Hematopoietic multipotent progenitor cell treated with erythropoietin and hydrocortisone succinate and interleukin-3 and kit ligand, for 17 days (in vitro differentiated cells): Measurements from ENCODE around the gene GPR15.

Experiments
- DNase-seq: peaks from one replicate; pipeline ENCODE4 v3.0.0-alpha.2; 2015; ENCODE audit warnings: low spot score

The GPR15 gene

GRCh38 chr3:98530676-98531075 is 1.1 kb upstream of the GPR15 start:
- DNase-seq, result no peak

DNA sequence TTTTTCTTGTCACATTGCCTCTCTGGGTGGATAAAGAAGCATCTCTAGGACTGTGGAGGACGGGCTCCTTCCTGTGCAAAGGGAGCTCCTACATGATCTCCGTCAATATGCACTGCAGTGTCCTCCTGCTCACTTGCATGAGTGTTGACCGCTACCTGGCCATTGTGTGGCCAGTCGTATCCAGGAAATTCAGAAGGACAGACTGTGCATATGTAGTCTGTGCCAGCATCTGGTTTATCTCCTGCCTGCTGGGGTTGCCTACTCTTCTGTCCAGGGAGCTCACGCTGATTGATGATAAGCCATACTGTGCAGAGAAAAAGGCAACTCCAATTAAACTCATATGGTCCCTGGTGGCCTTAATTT is 478 bp downstream of the GPR15 start:
- DNase-seq, result no peak

DNA sequence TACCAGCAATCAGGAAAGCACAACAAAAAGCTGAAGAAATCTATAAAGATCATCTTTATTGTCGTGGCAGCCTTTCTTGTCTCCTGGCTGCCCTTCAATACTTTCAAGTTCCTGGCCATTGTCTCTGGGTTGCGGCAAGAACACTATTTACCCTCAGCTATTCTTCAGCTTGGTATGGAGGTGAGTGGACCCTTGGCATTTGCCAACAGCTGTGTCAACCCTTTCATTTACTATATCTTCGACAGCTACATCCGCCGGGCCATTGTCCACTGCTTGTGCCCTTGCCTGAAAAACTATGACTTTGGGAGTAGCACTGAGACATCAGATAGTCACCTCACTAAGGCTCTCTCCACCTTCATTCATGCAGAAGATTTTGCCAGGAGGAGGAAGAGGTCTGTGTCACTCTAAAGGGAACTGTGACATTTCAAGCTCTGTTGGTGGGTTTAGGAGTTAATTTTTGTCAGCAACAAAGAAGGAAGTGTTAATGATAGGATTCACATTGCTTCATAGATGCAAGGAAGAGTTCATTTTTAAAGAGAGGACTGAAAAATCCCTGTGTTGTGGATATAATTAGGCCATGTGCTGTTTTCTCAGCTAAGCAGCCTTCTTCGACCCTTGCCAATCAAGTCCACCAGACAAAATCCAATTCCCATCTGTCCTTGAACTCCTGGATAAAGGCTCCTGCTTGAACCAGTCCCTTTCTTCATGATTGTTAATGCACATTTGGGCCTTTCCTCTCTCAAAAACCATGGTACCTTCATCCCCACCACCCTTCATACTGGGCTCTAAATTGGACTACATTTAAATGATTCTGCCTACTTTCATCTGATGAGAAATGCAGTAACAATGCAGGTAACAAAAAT is 1.2 kb downstream of the GPR15 start:
- DNase-seq, result no peak

DNA sequence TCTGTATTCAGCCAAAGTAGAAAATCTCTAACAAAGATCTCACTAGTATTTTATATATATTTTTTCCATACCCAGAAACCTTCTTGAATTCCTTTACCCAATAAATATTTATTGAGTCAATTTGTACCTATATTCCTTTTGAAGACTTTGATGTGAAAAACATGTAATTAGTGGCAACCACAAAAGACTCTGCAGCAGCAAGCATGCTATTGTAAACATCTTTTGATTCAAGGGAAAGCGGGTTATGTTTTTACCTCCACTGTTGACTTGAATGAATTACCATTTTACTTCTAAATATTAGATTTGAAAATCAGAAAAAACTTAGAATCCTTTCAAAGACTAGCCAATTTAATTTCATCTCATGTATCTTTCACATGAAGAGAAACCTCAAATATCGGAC is 2.4 kb downstream of the GPR15 start:
- DNase-seq, result no peak

GRCh38 chr3:98534734-98535133 is 3.0 kb downstream of the GPR15 start:
- no peak for DNase-seq

DNA sequence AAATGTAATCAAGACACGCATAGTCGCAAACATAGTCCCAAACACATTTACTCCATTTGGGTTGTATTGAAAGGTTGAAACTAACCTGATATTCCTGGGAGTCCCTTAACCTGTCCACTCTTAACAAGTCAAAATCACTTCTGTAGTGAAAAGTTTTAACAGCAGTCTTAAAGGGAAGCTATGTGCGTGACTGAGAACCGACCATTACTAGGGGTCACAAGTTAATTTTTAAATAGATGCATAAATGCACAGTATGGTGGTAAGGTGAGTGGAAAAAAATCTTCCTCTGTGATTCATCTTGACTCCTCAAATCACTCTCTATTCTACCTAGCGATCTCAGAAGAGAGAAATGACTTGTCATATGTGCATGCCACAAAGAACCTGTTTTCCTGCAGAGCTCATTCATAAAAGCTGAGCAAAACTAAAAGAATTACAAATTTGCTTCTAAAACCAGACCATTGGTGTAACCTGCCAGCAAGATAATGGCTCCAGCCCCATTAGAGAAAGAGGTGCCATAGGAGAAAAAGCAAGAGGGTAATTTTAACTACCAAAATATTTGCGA is 4.8 kb downstream of the GPR15 start:
- no peak for DNase-seq

DNA sequence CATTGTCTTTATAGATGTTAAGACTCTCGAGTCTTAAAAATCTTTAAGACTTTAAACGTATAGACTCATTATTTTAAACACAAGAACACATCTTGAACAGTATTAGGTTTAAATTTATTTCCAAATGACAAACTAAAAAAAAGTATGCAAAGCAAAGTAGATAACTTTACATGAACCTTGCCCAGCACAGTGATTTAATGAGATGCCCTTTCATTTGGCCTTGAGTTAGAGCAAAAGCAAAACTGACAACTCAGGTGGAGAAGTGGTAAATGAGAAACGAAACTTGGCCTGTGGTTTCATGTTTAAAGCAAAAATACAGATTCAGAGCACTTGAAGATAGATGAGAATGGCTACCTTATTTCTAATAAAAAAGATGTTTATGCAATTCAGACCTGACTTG is 8.6 kb downstream of the GPR15 start:
- no peak for DNase-seq

DNA sequence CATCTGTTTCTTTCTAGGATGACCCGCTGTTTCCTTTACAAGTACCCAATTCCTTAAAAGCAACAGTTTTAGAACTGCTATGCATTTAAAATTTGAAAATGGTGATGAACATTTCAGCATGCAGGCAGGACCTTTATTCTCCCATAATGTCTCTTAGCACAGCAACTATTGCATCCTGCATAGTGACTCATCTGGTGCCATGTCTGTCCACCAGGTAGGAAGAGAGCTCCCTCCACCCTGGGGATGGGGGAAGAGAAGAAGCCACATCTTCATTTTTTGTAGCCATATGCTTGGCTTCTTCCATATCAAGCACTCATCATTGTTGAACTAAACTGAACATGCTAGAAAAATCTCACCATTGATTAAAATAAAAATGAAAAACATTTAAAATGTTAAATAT is 9.9 kb downstream of the GPR15 start:
- DNase-seq, result no peak

- no peak for DNase-seq
Measured at GRCh38 chr3:98542623-98543022, 10.8 kb downstream of the GPR15 start.

DNA sequence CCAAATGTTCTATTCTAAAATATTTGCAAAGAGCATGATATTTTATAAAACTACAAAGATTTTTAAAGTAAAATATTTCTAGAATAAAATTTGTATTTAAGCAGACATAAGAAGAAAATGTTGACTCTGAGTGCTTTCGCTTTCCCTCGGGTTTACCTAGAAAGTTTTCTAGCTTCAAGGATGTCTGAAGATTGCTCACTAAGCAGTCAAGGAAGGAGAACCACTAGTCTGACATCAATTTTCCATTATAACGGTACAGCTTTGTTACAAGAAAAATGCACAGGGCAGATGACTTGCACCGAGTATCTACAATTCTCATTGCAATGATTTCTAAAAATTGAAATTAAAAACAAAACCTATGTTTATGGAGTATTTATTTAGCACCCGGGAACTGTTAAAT is 14.2 kb downstream of the GPR15 start:
- no peak for DNase-seq

GRCh38 chr3:98548544-98548943 is 16.8 kb downstream of the GPR15 start:
- DNase-seq, result no peak

DNA sequence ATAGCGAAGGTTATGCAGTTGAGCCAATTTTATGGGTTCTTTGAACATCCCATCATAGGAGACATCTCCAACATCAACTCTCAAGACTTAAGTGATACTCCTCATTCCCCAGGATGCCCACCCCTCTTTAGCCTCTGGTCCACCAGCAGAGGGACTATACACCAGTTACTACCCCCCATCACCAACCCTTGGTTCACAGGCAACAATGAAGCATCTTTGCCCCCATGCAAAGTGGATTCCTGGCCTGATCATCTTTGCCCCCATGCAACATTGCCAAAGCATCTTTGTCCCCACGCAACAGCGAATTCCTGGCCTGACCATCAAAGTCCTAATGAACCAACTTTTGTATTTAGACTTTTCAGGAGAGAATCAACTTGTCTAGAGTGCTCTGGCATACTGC is 19.1 kb downstream of the GPR15 start:
- DNase-seq, result no peak

- no peak for DNase-seq
Measured at GRCh38 chr3:98551236-98551635, 19.5 kb downstream of the GPR15 start.

- DNase-seq, result peak; percentile 22
Measured at GRCh38 chr3:98551754-98552153, 20.0 kb downstream of the GPR15 start.

DNA sequence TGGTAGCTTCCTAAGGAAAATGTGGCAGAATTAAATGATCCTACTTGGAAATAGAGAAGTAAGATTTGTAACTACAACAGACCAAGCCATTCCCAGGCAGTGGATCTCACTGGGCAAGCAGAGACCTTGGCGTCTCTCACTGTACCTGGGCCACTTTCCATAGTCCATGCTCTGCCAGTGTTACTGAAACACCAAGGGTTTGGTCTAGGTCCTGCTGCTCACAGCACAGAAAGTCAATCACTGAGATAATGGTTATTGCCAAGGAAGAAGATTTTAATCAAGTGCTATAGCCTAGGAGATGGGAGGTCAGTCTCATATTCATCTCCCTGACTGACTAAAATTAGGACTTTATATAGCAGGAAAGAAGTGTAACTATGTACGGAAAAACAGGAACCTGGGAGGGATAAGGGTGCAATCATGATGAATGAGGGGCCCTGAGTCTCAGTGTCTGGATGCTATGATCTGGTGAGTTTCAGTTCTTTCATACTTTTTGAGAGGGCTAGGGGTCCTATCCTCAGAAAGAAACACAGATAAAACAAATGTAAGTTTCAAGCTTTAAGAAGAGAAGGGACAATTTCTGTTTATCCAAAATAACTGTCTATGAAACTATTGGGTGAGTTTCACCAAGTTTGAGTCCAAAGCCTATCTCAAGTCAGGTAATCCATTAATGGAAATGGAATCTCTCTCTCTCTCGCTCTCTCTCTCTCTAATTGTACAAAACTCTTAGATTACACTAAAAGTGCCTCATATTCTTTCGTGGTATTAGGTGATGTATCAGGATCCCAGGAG is 20.6 kb downstream of the GPR15 start:
- DNase-seq, result no peak

- DNase-seq, result no peak
Measured at GRCh38 chr3:98553021-98553563, 21.3 kb downstream of the GPR15 start.

DNA sequence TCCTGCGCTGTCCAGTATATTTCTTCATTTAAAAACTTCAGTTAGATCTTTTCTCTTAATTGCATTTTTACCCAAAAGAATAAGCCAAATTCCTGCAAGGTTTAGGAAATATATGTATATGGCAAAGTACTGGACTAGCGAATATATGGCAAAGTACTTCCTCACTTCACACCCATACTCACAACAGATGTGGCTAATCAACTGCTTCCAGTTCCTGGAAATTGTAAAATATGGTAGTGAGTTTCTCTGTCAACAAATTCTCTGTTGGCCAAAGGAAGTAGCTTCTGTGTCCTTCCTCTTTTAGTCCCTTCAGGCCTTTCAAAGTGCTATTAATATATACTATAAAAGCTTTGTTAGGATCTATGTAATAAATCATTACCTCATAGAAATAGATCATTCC is 22.0 kb downstream of the GPR15 start:
- DNase-seq, result no peak

- DNase-seq, result no peak
Measured at GRCh38 chr3:98554580-98554979, 22.8 kb downstream of the GPR15 start.

DNA sequence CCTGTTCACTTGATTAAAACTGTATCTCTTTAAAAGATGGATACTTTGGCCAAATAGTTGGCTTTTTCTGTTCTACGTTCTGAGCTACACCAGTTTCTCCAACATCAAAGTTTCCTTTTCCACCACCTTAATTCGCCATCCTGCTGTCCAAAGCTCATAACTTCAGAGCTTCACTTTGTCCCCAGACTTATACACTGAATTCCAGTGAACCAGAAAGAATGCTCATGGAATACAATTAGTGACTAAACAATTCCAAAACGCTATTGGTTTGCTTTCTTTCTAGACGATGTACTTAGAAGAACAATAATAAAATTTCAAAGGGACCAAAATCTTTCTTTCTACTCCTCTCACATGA is 23.2 kb downstream of the GPR15 start:
- no peak for DNase-seq

- DNase-seq, result no peak
Measured at GRCh38 chr3:98556164-98557130, 24.7 kb downstream of the GPR15 start.

- DNase-seq, result no peak
Measured at GRCh38 chr3:98557324-98558010, 25.7 kb downstream of the GPR15 start.
